GM18502 (cell line): ENCODE data around the gene DLG2.
"Not testable (repeated sequence)": the region's sequence is repeated elsewhere in the genome, so short reads cannot be mapped to it uniquely, and the experiment has no call there.

Experiments
- ATAC-seq: cut with Tn5 transposase; IDR thresholded peaks from one replicate; pipeline ENCODE4 v1.9.1; 2021; ENCODE audit warnings: mild to moderate bottlenecking; ENCODE audit not compliant: unreplicated experiment, poor library complexity

DLG2 gene

GRCh38 chr11:85647078-85647477, 19.9 kb upstream of the DLG2 start:
- no peak for ATAC-seq

GRCh38 chr11:85643191-85643614, 16.1 kb upstream of the DLG2 start:
- ATAC-seq, result no peak

- ATAC-seq, result no peak
These were observed 7.6 kb upstream of the DLG2 start for GRCh38 chr11:85634747-85635146.

- peak; percentile 11 for ATAC-seq
These were observed 1.7 kb upstream of the DLG2 start for GRCh38 chr11:85628771-85629341.

GRCh38 chr11:85627998-85628770, 1.0 kb upstream of the DLG2 start, which contains the start of gene TMEM126B:
TSS of gene TMEM126B (plus strand) at chr11:85628593. CDS start at chr11:85628608, 15 bp downstream.
- ATAC-seq, result peak; percentile 99

GRCh38 chr11:85626496-85626895, 648 bp downstream of the DLG2 start:
- no peak for ATAC-seq

- ATAC-seq, result no peak
These were observed 6.9 kb downstream of the DLG2 start for GRCh38 chr11:85620256-85620655.

GRCh38 chr11:85619499-85619898, 7.6 kb downstream of the DLG2 start:
- no peak for ATAC-seq

GRCh38 chr11:85611643-85612042, 15.5 kb downstream of the DLG2 start:
- not testable (repeated sequence) for ATAC-seq

GRCh38 chr11:85609286-85609685, 17.9 kb downstream of the DLG2 start:
- not testable (repeated sequence) for ATAC-seq

GRCh38 chr11:85608621-85609020, 18.5 kb downstream of the DLG2 start:
- not testable (repeated sequence) for ATAC-seq

- not testable (repeated sequence) for ATAC-seq
These were observed 20.9 kb downstream of the DLG2 start for GRCh38 chr11:85606237-85606636.

- ATAC-seq, result no peak
These were observed 23.9 kb downstream of the DLG2 start for GRCh38 chr11:85603220-85603619.

GRCh38 chr11:85602526-85603213, 24.5 kb downstream of the DLG2 start:
- ATAC-seq, result no peak

GRCh38 chr11:85599083-85599482, 28.1 kb downstream of the DLG2 start:
- no peak for ATAC-seq

GRCh38 chr11:85596886-85597285, 30.3 kb downstream of the DLG2 start:
- ATAC-seq, result no peak

GRCh38 chr11:85595285-85595884, 31.8 kb downstream of the DLG2 start:
- ATAC-seq, result peak; percentile 75

- ATAC-seq, result peak; percentile 63
These were observed 36.2 kb downstream of the DLG2 start for GRCh38 chr11:85590848-85591483.

GRCh38 chr11:85589373-85589772, 37.8 kb downstream of the DLG2 start:
- ATAC-seq, result no peak

- no peak for ATAC-seq
These were observed 45.0 kb downstream of the DLG2 start for GRCh38 chr11:85582111-85582510.
